Adrenal gland (tissue), 12 donors: ENCODE results near the gene TBC1D19. TPM values are rescaled to one million over a fixed set of nuclear protein-coding genes. Genes with fewer than 3 reads are reported as not detected.

ENCODE experiments used
- DNase-seq, 7 donors: peaks; one replicate each; pipeline ENCODE4 v3.0.0-alpha.2; 2019 to 2020
- H3K27ac ChIP-seq, 5 donors: fragments of 200-600 bp; sonication (generic) in 4 of 5; 1 replicate in 3 of 5; 2 replicates in 2 of 5; pipeline versions ENCODE4 v1.5.1 to v1.8.0; 2016 to 2020; ENCODE audit warnings: mild to moderate bottlenecking in 1 of 5
- H3K27me3 ChIP-seq: fragments of 200-600 bp; 2 replicates; pipeline ENCODE4 v1.8.0; 2021
- H3K36me3 ChIP-seq, 2 donors: fragments of 200-600 bp; replicated peaks in 1 of 2; 1 replicate in 1 of 2; 2 replicates in 1 of 2; pipeline versions ENCODE4 v1.5.1 to v1.8.0; 2018 to 2022
- H3K4me1 ChIP-seq, 2 donors: fragments of 200-600 bp; replicated peaks in 1 of 2; 1 replicate in 1 of 2; 2 replicates in 1 of 2; pipeline versions ENCODE4 v1.5.1 to v1.8.0; 2018 to 2021
- H3K4me3 ChIP-seq, 4 donors: fragments of 200-600 bp; sonication (generic) in 3 of 4; one replicate each; pipeline ENCODE4 v1.5.1; 2016 to 2018
- H3K9me3 ChIP-seq, 3 donors: fragments of 200-600 bp; sonication (generic) in 1 of 3; replicated peaks in 1 of 3; 1 replicate in 2 of 3; 2 replicates in 1 of 3; pipeline versions ENCODE4 v1.5.1 to v1.8.0; 2016 to 2021
- POLR2A ChIP-seq, 2 donors: fragments of 450-650 bp; IDR thresholded peaks; one replicate each; pipeline ENCODE4 v1.6.1; 2017; ENCODE audit warnings: antibody characterized with exemption in 2 of 2, mild to moderate bottlenecking in 2 of 2, moderate library complexity in 1 of 2
- WGBS, 4 donors: extraction: QIAGEN DNeasy Blood & Tissue Kit in 2 of 4; methylation state at CpG; one replicate each; pipeline versions ENCODE4 v1.1.5 to v1.1.7; 2013 to 2017; 5-methylcytosine and 5-hydroxymethylcytosine counted together
- intact Hi-C, 2 donors: fragments of 100-400 bp; cut with DNase I; formaldehyde crosslinking; loops; one replicate each; pipeline versions ENCODE4 v1.14.1 to v1.15.0; 2022 to 2023
- polyA plus RNA-seq, 3 donors: library from polyadenylated mRNA; stranded (reverse); fragments of 200-250 nt in 2 of 3; fragments of 350-450 nt in 1 of 3; fragmentation: Illumina TruSeq in 1 of 3; extraction: RNeasy Lipid Tissue Mini Kit (QIAGEN cat#74804) in 1 of 3; gene quantifications; one replicate each; pipeline ENCODE4 v1.2.3, GENCODE V29; 2013 to 2014
- total RNA-seq, 9 donors: library from RNA; depleted of rRNA in 4 of 9; stranded (reverse); fragments of >200 nt in 4 of 9; fragments of 120-200 nt in 1 of 9; fragmentation: NEBNext Ultra II Directional in 1 of 9; extraction: Animal tissue kit (Norgen Biotek cat#: 25700) in 1 of 9; gene quantifications; one replicate each; pipeline versions ENCODE4 v1.1.0 to v1.2.4, GENCODE V29; 2013 to 2023
- TF ChIP-seq, protein P1 (sequence below), 6 experiments: fragments of 450-650 bp in 4 of 6; fragments of 200-600 bp in 2 of 6; sonication (generic) in 1 of 6; IDR thresholded peaks; 1 replicate in 5 of 6; 2 replicates in 1 of 6; pipeline versions ENCODE4 v1.5.1 to v1.8.0; 2016 to 2021; ENCODE audit warnings: antibody characterized with exemption in 6 of 6, mild to moderate bottlenecking in 2 of 6, moderate library complexity in 1 of 6
- donor health status: healthy with polysubstance abuse.
- donor health status: Bipolar disorder and iron deficiency.
- donor health status: DM: yes; HTN: yes; CAD: no.
- donor health status: DM: no; HTN: no; CAD: no.
- donor health status: DM: no; HTN: no; CAD: no.
- donor health status: DM: yes; HTN: yes; CAD: no.

TBC1D19 gene
- total and polyA plus RNA-seq, 12 donors: 3.5 to 37.0 (median 14.4) TPM

DNA sequence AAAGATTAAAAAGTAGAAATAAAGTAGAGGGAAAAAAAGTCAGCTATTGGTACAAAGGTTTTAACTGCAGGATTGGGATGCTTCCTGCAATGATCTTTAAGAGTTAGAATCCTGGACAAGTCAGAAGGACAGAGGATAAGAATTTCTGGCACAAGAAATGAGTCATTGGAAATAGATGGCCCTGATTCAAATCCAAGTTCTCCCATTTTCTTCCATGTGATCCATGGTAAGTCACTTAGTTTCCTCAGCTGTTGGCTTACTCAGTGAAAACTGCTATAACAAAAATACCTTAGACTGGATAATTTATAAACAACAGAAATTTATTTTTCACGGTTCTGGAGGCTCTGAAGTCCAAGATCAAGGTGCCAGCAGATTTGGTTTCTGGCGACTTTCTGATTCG, 13.3 kb upstream of the TBC1D19 start:
- intact Hi-C loops: no loop called here
- no peak for TF ChIP-seq POLR2A (IDR thresholded peaks at IDR 0.05)
- TF ChIP-seq, protein P1, sequence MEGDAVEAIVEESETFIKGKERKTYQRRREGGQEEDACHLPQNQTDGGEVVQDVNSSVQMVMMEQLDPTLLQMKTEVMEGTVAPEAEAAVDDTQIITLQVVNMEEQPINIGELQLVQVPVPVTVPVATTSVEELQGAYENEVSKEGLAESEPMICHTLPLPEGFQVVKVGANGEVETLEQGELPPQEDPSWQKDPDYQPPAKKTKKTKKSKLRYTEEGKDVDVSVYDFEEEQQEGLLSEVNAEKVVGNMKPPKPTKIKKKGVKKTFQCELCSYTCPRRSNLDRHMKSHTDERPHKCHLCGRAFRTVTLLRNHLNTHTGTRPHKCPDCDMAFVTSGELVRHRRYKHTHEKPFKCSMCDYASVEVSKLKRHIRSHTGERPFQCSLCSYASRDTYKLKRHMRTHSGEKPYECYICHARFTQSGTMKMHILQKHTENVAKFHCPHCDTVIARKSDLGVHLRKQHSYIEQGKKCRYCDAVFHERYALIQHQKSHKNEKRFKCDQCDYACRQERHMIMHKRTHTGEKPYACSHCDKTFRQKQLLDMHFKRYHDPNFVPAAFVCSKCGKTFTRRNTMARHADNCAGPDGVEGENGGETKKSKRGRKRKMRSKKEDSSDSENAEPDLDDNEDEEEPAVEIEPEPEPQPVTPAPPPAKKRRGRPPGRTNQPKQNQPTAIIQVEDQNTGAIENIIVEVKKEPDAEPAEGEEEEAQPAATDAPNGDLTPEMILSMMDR (IDR thresholded peaks at IDR 0.05): no peak
- 72 to 80% (median 76%) methylated on average over 3 of the region's 3 CpGs for WGBS, 4 donors
- no peaks in the 10 kb centered on the region for H3K4me1 ChIP-seq
- H3K4me3 ChIP-seq: no peak overlapping the region
- H3K27me3 ChIP-seq: no peaks in the 10 kb centered on the region
- no peak for DNase-seq
- H3K27ac ChIP-seq: no peak overlapping the region
- H3K36me3 ChIP-seq: no peaks in the 10 kb centered on the region
- no peaks in the 10 kb centered on the region for H3K9me3 ChIP-seq

DNA sequence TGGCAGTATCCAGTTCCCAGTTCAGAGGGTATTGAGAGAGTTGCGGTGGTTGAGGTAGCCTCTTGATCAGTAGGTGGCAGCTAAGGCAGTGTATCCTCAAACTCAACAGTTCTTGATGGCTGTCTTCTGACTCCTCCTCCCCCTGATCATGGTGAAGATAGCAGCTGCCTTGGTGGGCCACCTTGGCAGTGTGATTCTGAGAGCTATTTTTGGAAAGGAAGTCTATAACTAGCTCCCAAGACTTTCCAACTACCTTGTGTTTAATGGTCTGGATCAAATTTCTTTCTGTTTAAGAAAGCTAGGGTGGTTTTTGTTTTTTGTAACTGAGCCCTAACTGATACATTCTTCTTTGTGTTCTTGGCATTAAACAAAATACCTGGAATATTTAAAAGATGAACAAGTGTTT, 10.5 kb upstream of the TBC1D19 start:
- no peak overlapping the region for H3K4me3 ChIP-seq
- intact Hi-C loops: no loop called here
- WGBS, 4 donors: 80 to 89% (median 87%) methylated on average over 1 of the region's 1 CpG

DNA sequence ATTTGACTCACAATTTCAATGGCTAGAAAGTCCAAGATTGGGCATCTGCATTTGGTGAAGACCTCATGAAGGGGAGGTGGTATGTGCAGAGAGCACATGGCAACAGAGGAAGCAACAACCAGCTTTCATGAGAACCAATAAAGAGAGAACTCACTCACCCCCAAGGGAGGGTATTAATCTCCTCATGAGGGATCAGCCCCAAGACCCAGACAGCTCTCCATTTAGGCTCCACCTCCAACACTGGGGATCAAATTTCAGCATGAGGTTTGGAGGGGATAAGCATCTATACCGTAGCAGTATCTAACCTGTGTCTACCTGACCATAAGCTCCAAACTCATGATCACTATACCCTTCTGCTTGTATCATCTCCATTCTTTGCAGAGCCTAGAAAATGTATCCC, 9.3 kb upstream of the TBC1D19 start:
- Histone ChIP-seq H3K9me3 (no peaks in the 10 kb centered on the region), H3K27me3 (no peaks in the 10 kb centered on the region), H3K27ac (no peak overlapping the region), H3K36me3 (no peaks in the 10 kb centered on the region), H3K4me1 (no peaks in the 10 kb centered on the region), H3K4me3 (no peak overlapping the region)
- no peak for DNase-seq
- intact Hi-C loops: no loop called here
- TF ChIP-seq POLR2A (IDR thresholded peaks at IDR 0.05): no peak
- TF ChIP-seq, protein P1 (IDR thresholded peaks at IDR 0.05): no peak
- 29 to 50% (median 44%) methylated on average over 1 of the region's 1 CpG for WGBS, 4 donors

More for the DNA sequence above, 10.5 kb upstream of the TBC1D19 start:
- no peaks in the 10 kb centered on the region for H3K9me3 ChIP-seq
- no peaks in the 10 kb centered on the region for H3K4me1 ChIP-seq
- no peaks in the 10 kb centered on the region for H3K36me3 ChIP-seq
- no peak overlapping the region for H3K27ac ChIP-seq
- no peak for DNase-seq
- no peaks in the 10 kb centered on the region for H3K27me3 ChIP-seq
- no peak for TF ChIP-seq POLR2A (IDR thresholded peaks at IDR 0.05)
- TF ChIP-seq, protein P1 (IDR thresholded peaks at IDR 0.05): no peak

DNA sequence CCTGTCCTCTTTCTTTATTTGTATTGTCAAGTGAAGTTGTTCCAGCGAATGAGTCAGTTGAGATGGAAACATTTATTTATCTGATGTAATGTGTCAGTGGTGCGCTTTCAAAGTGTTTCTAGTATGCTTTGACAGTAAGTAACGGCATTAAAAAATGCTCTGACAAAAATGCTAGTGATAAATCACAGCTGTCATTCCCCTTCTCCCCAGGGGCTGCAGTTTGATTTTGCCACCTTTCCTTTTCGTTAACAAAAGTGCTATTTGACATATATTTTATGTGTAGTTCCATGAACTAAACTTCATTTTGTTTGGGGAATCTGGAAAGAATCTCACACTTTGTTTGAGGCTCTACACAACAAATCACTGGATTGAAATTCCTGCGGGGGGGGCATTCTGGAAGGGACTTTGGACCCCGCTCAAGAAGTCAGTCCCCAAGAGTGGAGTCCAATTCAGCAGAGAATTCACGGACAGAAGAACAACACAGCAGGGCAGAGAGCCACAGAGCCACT, 7.6 kb upstream of the TBC1D19 start:
- no peak for DNase-seq
- Histone ChIP-seq H3K4me3 (no peak overlapping the region), H3K27ac (no peak overlapping the region), H3K27me3 (no peaks in the 10 kb centered on the region), H3K36me3 (no peaks in the 10 kb centered on the region), H3K9me3 (no peaks in the 10 kb centered on the region), H3K4me1 (no peaks in the 10 kb centered on the region)
- intact Hi-C loops: no loop called here
- WGBS, 4 donors: 43 to 55% (median 49%) methylated on average over 7 of the region's 7 CpGs
- TF ChIP-seq, protein P1 (IDR thresholded peaks at IDR 0.05): no peak
- TF ChIP-seq POLR2A (IDR thresholded peaks at IDR 0.05): no peak
